NCI-H82 treated with DMSO at 0.1 percent for 48 hours (cell line): Measurements from ENCODE around the gene MORC1.
"Not testable (repeated sequence)": the region's sequence is repeated elsewhere in the genome, so short reads cannot be mapped to it uniquely, and the experiment has no call there.

Experiments
- DNase-seq: peaks from one replicate; lab custom pipeline; 2025; ENCODE audit not compliant: unreplicated experiment; lab: John Stamatoyannopoulos, UW

Gene MORC1

DNA sequence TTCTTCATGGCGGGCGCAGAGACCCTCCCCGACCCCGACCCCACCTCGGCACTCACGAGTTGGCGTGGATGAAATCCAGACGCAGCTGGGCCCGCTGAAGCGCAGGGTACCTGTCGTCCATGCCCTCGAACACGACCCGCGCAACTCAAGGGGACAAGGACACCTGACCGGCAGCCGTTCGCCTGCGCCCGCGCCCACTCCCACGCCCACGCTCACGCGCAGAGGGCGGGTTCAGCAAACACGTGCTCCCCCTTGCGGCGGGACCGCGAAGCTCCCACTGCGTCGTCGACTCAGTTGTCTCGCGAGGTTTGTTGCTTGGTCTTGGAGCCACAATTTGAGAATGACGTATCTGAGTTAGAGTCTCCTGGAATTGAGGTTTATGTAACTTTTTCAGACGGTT, at the start of gene MORC1:
TSS of gene MORC1 (minus strand) at position 196 of the 400 bp plus-strand sequence. CDS start at position 121, 75 bp downstream.
- DNase-seq = no peak

- no peak for DNase-seq
These were observed 48.0 kb upstream of the MORC1 start for GRCh38 chr3:109165905-109166304.

DNA sequence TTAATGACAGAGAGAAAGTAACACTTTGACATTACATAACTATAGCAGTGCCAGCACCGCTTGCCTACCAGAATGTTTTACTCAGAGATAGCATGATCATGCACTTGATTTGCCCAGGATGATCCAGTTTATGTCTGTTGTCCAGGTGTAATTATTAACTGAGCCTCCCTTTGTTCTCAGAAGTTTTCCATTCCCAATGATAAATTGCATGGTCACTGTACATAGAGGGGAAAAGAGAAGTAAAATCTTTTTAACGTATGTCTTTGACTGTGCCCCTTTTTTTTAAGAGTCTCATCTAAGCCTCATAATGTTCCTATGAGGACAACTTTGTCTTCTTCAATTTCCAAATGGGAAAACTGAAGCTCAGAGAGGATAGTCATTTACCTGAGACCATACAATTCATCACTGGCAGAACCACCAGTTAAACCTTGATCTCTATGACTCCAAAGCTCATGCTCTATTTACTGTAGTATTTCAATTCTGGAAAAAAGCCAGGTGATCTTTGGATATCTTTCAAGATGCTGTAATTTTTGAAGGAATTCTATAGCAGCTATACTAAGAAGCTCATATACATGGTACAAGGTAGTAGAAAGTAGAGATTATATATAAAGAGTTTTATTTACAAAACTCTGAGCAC, 43.7 kb upstream of the MORC1 start:
- no peak for DNase-seq

- DNase-seq = no peak
These were observed 37.9 kb upstream of the MORC1 start for GRCh38 chr3:109155828-109156227.

DNA sequence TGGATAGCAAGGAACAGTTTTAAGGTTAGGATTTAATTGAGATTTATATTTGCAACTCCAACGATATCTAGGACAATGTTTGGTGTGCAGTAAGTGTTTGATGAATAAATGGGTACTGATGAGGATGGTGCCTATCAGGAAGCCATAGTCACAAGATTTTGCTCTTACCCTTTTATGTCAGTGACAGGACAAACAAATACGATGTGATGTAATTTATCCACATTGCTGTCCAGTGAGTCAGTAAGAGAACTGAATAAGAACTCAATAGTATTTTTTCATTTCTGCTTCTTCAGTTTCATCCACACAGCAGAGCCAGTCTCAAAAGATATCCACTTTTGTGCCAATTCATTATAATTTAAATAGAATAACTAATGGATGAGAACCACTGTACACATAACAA, 37.0 kb upstream of the MORC1 start:
- DNase-seq = no peak

GRCh38 chr3:109152320-109152719, 34.4 kb upstream of the MORC1 start:
- no peak for DNase-seq

DNA sequence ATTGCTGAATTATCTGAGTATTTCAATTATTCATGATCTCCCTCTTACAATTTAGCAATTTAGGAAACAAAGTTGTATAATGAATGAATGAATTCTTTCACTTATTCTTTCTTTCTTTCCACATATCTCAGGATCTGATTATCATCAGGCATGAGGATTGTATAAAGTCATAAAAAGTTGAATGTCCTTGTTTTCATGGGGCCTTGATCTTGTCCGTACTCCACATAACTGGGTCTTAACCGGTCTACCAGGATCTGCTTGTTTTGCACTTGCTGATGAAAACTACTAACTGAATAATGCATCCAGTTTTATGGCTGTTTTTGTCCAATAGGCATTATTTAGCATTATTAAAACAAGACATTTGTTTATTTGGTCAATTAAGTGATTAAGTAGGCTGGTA, 31.1 kb upstream of the MORC1 start:
- no peak for DNase-seq

- no peak for DNase-seq
These were observed 25.7 kb upstream of the MORC1 start for GRCh38 chr3:109143646-109144045.

DNA sequence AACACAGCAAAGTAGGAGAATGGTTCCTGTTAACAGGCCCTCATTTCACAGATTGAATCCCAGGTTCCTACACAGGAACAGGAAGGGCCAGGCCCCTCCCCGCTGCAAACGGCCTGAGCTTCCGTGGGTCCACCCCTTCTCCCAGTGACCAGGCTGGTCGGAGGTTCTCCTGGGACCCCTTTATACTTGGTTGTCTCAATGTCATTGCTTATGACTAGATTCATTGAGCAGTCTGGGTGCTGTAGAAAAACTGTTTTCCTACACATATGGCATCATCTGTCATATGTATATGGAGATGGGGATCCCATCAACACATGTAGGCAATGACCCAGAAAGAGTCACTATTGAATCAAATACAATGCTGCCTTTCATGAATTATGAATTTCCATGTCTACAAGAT, 22.4 kb upstream of the MORC1 start:
- DNase-seq = no peak

- DNase-seq = no peak
These were observed 19.8 kb upstream of the MORC1 start for GRCh38 chr3:109137761-109138160.

- DNase-seq = no peak
These were observed 18.6 kb upstream of the MORC1 start, which contains the start of gene C3orf85 for GRCh38 chr3:109136523-109136922. C3orf85 (plus strand) TSS chr3:109136719; CDS start chr3:109136848, 129 bp downstream.

- not testable (repeated sequence) for DNase-seq
These were observed 15.5 kb upstream of the MORC1 start for GRCh38 chr3:109133474-109133816.

GRCh38 chr3:109132801-109133473, 15.0 kb upstream of the MORC1 start:
- no peak for DNase-seq

DNA sequence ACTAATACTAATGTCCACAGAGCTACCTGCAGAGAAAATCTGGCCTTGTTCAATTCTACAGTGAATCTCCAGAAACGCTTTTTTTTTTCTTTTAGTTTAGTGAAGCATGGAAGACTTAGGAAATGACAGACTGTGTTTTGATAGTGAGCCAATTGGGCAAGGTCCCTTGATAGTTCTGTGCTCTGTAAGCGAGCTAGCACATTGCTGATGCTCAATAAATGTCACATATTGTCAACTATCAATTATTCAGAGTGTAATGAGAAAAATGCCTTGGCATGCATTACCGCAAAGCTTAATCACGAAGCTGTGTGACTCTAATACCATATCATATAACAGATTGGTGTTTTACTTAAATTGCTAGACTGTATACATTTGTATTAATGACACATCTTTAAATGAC, 13.3 kb upstream of the MORC1 start:
- DNase-seq = no peak

DNA sequence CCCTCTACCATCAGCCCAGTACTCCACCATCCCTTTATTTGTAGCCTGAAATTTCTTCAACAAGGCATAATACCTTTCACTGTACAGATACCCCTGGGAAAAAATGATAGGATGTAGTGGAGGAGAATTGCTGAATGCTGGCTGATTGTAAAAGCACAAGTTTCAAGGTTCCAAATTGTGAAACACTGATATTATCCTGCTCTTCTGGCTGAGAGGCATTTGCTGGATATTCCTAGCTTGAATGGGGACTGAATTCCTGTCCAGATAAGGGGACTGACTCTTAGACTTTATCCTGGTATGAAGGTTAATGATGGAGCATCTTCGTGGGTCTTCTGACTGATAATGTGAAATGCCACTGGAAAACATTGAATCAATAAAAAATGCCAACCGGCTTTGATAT, 9.6 kb upstream of the MORC1 start:
- no peak for DNase-seq

GRCh38 chr3:109125902-109126301, 8.0 kb upstream of the MORC1 start:
- DNase-seq = no peak

DNA sequence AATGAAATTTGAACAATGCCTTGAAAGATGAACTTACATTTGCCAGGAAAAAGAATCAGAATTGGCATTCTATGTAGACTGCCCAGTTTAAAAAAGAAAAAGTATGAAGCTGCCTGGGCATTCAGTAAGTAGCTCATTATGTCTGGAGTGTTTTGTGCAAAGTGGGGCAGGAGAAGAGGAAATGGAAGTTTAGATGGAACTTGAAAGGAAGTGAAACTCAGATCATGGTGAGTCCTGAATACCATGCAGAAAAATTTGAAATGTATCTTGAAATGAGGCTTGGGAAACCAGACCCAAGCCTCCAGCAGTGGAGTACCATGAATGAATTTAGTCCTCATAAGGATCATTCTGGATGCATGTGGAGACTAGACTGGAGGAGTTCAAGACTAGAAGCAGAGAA, 4.8 kb upstream of the MORC1 start:
- no peak for DNase-seq

DNA sequence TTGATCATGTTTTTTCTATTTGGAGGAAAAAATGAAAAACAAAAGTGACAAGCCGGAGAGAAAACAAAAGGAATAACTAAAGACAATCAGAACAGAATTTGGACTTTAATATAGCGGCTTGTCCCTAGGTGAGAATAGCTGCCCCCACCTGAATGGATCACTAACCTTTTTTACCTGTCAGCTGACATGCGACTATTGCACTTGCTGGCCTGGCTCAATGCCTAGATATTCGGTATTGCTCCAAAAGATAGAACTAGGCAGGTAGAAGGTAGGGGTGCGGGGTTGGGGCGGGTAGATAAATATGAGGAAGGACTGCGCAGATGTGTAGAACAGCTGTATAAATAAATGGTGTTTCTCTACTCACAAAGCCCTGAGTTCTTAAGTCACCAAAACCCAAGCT, 650 bp upstream of the MORC1 start:
- DNase-seq = no peak

DNA sequence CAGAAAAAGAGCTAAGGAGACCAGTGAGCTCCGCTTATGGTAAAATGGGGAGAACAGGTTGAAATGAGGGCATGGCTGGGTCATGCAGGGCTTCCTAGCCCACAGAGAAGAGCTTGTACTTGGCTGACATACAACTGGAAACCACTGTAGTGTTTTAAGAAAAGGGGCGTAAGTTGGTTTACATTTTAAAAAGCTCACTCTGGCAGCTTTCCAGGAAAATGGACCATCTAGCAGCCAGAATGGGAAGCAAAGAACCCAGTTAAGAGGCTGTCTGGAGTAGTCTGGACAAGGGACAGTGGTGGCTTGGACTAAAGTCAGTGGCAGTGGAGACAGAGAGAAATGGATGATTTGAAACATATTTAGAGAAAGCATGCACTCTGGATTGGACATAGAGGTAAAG, 1.9 kb downstream of the MORC1 start:
- DNase-seq = no peak

- DNase-seq = no peak
These were observed 2.5 kb downstream of the MORC1 start for GRCh38 chr3:109115451-109115850.

DNA sequence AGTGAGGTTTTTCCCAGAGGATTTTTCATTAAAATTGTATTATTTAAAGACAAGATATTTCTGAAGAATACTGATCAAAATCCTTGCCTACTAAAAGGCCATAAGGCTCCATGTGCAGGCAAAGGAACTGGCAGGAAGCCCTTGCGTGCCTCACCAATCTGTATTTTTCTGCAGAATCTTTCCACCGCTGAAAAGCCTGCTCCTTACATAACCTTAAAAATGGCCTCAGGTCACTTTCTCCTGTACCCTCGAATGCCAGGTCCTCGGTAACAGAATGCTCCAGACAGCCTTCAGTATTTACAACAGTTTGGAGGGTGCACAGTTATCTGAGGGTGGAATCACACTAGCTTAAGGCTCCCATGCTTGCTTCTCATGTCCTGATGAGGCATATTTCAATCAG, 3.2 kb downstream of the MORC1 start:
- no peak for DNase-seq

- no peak for DNase-seq
These were observed 4.8 kb downstream of the MORC1 start for GRCh38 chr3:109112946-109113760.
